Stimulated activated CD4-positive, alpha-beta T cell treated with anti-CD3 and anti-CD28 coated beads, Interleukin-2, amount 100 ng/mL, for 48 hours (primary cell): ENCODE measurements around the gene SMIM26.
A peak's percentile ranks its signal among the peaks of the same experiment; 100 is the strongest.
"Not testable (repeated sequence)": the region's sequence is repeated elsewhere in the genome, so short reads cannot be mapped to it uniquely, and the experiment has no call there.

ENCODE experiments used
- DNase-seq, 2 donors: peaks; one replicate each; pipeline ENCODE4 v3.0.0-alpha.2; 2020

Gene SMIM26

DNA sequence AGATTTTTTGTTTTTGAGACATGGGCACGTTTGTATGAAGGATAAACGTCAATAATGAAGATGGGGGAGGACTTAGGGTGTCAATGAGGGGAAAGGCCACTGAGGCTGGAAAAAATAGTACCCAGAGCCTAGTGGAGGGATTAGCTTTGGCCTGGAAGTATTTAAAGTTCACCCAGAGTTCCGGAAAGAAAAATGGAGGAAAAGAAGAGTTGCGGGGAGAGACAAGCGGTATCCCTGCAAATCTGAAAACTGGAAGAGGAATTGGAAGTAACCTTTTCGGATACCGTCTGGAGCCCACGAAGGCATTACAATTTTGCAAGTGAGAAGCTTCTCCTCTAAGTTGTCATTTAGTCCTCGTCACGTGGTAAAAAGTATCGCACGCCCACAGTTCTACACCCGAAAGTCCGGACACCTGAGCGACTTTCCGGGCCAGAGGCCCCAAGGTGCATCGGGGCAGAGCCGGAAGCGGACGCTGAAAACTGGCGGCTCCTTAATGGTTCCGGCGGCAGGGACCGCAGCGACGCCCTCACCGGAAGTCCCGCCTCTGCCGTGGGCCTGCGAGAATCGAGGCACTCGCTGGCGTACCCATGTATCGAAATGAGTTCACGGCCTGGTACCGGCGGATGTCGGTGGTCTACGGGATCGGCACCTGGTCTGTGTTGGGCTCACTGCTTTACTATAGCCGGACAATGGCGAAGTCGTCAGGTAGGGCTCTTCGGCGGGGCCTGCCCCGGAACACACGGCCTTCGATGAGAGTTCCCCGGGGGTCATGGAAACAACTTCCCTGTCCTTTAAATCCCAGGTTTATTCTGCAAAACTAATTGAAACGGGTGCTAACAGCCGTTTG, at the start of gene SMIM26:
TSS of gene SMIM26 (plus strand) at position 541 of the 847 bp plus-strand sequence. CDS start at position 588, 47 bp downstream.
- DNase-seq, result peak; percentile 92 to 94

DNA sequence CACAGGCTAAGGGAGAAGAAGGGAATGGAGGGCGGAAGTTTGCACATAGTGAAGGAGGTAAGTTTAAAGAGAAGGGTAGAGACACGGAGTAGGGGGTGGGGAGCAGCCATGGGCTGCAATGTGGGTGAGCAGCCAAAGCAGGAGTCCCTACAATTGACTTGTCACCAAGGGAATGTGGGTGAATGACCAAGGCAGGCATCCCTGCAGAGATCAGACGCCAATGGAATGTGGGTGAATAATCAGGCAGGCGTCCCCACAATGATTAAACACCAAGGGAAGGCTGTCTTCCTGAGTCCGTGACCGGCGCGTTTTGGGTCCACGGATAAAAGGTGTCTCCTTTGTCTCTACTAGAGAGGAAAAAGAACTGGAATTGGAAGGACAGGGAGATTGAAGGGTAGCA, 45.2 kb upstream of the SMIM26 start:
- DNase-seq, result not testable (repeated sequence)

- no peak for DNase-seq
Measured at GRCh38 chr20:18523066-18523465, 44.2 kb upstream of the SMIM26 start.

DNA sequence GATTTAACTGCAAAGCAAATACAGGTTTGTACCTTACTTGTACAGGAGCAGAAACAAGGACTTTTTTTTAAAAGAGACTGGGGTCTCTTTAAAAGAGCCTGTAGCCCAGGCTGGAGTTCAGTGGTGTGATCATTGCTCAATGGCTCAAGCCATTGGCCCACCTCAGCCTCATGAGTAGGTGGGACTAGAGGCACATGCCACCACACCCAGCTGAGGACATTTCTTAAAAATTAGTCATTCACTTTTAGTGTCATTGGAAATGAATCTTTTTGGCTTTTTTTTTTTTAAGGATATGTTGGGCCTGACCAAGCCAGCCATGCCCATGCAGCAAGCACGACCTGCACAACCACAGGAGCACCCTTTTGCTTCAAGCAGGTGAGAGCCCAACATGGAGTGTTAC, 42.6 kb upstream of the SMIM26 start:
- no peak for DNase-seq

- DNase-seq, result not testable (repeated sequence)
Measured at GRCh38 chr20:18526761-18527160, 40.5 kb upstream of the SMIM26 start.

GRCh38 chr20:18527339-18527738, 39.9 kb upstream of the SMIM26 start:
- no peak for DNase-seq

DNA sequence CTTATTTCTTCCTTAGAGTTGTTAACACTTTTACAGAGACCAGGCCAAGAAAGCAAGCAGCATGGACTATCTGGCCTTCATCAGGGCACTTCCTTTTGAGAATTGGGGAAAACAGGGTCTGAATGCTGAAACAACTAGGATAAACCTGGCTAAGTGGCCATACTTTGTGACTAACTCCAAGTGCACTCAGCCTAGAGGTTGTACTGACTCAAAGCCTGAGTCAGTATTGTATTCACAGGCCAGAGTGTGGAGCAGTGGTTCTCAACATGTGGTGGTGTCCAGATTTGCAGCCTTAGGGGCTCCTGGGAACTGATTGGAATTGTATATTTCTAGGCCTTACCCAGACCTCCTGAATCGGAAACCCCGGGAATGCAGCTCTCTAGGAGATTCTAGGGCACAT, 39.4 kb upstream of the SMIM26 start:
- no peak for DNase-seq

DNA sequence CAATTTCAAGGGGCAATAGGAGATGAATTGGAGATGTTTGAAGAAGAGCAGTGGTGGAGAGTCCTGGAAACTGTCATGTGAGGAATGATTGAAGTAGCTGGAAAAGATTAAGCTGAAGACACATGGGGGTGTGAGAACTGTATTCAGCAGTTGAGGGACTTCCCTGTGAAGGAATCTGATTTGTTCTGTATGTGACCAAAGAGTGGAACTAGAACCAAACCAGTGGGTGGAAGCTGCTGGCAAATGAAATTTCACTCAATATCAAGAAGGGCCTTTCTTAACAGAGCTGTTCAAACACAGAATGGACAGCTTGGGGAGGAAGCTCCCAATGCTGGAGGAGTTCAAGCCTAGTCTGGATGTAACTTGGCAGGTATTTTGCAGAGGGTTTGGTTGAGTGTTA, 38.2 kb upstream of the SMIM26 start:
- DNase-seq, result no peak

DNA sequence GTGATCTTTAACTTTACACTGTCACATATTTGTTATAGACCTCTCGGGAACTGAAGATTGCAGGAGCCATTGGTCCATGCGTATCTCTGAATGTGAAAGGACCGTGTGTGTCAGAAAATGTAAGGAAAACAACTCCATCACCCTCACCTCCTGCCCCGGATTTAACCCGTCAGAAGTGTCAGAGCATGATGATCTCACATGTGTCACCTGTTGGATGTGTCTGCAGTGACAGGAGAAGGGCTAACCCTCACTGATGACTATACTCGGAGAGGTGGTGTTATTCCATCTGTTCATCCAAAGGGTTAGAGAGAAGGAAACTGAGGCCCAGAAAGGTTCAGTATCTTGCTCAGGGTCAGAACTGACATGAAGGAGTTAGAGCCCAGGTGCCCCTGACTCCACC, 34.6 kb upstream of the SMIM26 start:
- no peak for DNase-seq

DNA sequence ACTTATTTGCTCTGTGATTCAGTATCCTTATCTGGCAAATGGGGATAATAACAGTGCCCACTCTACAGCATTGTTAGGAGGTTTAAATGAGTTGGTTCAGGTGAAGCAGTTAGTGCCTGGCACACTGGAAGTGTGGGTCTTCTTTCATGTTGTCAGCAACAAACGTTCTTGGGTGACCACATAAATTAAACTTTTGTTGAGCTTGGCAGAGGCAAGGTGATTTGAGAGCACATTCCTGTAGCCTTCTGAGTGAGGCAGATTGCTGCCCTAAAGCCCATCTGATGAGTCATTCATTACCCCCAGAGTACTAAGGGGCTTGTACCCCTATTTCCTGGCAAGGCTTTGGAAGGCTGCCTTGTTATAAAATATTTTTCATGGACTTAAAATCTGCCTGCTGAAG, 33.7 kb upstream of the SMIM26 start:
- DNase-seq, result no peak

GRCh38 chr20:18533978-18534644, 33.1 kb upstream of the SMIM26 start:
- no peak for DNase-seq

GRCh38 chr20:18537651-18538050, 29.6 kb upstream of the SMIM26 start:
- DNase-seq, result no peak

DNA sequence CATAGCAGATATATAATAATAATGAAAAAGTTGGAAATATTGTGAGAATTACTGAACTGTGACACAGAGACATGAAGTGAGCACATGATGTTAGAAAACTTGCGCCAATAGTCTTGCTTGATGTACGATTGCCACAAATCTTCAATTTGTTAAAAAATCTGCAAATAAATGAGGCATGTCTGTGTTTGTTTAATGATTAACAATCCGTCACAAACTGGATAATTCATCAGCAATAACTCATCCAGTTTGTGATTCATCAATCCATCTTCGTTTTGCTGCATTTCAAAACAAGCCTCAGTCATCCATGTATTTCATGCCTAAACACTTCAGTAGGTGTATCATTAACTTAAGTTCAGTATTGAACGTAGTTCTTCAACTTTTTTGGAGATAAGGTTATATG, 25.5 kb upstream of the SMIM26 start:
- DNase-seq, result no peak

- no peak for DNase-seq
Measured at GRCh38 chr20:18543216-18543615, 24.0 kb upstream of the SMIM26 start.

- DNase-seq, result no peak
Measured at GRCh38 chr20:18543932-18544331, 23.3 kb upstream of the SMIM26 start.

GRCh38 chr20:18545566-18545965, 21.7 kb upstream of the SMIM26 start:
- DNase-seq, result no peak

- no peak for DNase-seq
Measured at GRCh38 chr20:18548465-18548864, 18.8 kb upstream of the SMIM26 start.

GRCh38 chr20:18553746-18554145, 13.5 kb upstream of the SMIM26 start:
- no peak for DNase-seq

GRCh38 chr20:18567739-18568091, 483 bp downstream of the SMIM26 start:
- no peak for DNase-seq

DNA sequence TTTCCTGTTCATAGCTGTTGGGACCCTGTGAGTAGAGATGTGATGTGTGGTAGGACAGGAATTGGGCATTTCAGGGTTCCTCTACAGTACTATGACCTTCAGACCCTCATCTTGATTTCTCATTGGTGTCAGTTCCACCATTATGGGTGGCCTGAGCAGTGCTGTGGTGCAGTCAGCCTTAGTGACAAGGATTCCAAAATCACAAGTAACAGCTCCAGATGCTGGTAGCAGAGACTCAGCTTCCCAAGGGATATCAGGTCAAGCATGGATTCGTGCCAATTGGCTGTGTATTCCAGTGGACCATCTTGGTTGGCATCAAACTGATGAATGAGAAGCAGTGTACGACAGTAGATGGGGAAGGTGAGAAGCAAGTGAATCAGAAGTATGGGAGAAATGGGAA, 3.8 kb downstream of the SMIM26 start:
- no peak for DNase-seq

- no peak for DNase-seq
Measured at GRCh38 chr20:18571578-18571977, 4.3 kb downstream of the SMIM26 start.

DNA sequence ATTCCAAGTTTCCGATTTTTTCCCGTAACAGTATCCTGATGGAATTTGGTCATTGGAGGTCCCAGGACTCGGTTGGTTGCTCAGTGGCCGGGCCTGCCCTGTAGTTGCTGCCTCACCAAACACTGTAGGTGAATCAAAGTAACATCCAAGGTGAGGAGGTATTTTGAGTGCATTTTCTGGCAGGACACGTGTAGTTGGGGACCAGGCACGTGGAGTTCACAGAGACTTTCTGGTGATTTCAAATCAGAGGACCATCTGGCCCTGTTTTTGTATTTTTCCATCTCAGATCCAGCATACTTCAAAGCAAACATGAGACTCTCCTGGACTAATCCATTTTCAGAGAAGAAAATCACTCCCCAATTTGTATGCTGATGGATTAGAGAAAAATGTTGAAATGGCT, 10.7 kb downstream of the SMIM26 start:
- DNase-seq, result no peak

GRCh38 chr20:18578581-18578980, 11.3 kb downstream of the SMIM26 start:
- DNase-seq, result no peak

GRCh38 chr20:18580012-18580411, 12.8 kb downstream of the SMIM26 start:
- DNase-seq, result no peak

DNA sequence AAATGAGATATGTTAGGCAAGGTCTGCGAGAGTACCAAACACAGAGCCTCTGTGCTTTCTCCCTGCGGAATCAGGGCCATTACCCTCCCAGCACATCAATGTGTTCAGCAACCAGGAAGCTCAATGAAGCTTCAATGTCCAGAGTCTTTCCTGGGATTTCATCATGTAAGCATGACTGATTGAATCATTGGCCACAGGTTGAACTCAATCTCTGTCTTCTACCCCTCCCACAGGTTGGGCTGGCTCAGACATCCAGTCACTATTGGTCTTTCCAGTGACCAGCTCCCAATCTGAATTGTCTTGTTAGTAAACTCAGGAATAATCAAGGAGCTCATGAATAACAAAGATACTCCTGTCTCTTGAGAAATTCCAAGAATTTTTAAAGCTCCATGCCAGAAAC, 17.9 kb downstream of the SMIM26 start:
- no peak for DNase-seq
